HG03025 (cell line): ENCODE results near the gene COL4A1.
A peak's percentile ranks its signal among the peaks of the same experiment; 100 is the strongest.

ENCODE experiments used
- ATAC-seq: cut with Tn5 transposase; IDR thresholded peaks from one replicate; pipeline ENCODE4 v1.9.1; 2021; ENCODE audit warnings: mild to moderate bottlenecking, moderate library complexity; ENCODE audit not compliant: unreplicated experiment, low FRiP score

Gene COL4A1

GRCh38 chr13:110152351-110152750 lies 154.6 kb downstream of the COL4A1 start:
- no peak for ATAC-seq

GRCh38 chr13:110151462-110151861 lies 155.5 kb downstream of the COL4A1 start:
- ATAC-seq: no peak

GRCh38 chr13:110150384-110151101 lies 156.4 kb downstream of the COL4A1 start:
- ATAC-seq: no peak

GRCh38 chr13:110149036-110149435 lies 157.9 kb downstream of the COL4A1 start:
- ATAC-seq: no peak

- no peak for ATAC-seq
Measured at GRCh38 chr13:110140099-110140498, 166.9 kb downstream of the COL4A1 start.

GRCh38 chr13:110138700-110139036 lies 168.3 kb downstream of the COL4A1 start:
- no peak for ATAC-seq

- ATAC-seq: peak; percentile 39
Measured at GRCh38 chr13:110138010-110138699, 168.8 kb downstream of the COL4A1 start.

GRCh38 chr13:110137680-110138009 lies 169.3 kb downstream of the COL4A1 start:
- peak; percentile 81 for ATAC-seq

GRCh38 chr13:110136660-110137585 lies 170.0 kb downstream of the COL4A1 start:
- no peak for ATAC-seq

- ATAC-seq: no peak
Measured at GRCh38 chr13:110135977-110136597, 170.9 kb downstream of the COL4A1 start.

- ATAC-seq: no peak
Measured at GRCh38 chr13:110134801-110135200, 172.2 kb downstream of the COL4A1 start.

GRCh38 chr13:110133425-110134235 lies 173.3 kb downstream of the COL4A1 start:
- no peak for ATAC-seq

- no peak for ATAC-seq
Measured at GRCh38 chr13:110132225-110132982, 174.6 kb downstream of the COL4A1 start.

GRCh38 chr13:110131424-110131823 lies 175.5 kb downstream of the COL4A1 start:
- no peak for ATAC-seq

GRCh38 chr13:110130431-110130830 lies 176.5 kb downstream of the COL4A1 start:
- no peak for ATAC-seq

- ATAC-seq: no peak
Measured at GRCh38 chr13:110129539-110130186, 177.3 kb downstream of the COL4A1 start.

- no peak for ATAC-seq
Measured at GRCh38 chr13:110129076-110129475, 177.9 kb downstream of the COL4A1 start.

- no peak for ATAC-seq
Measured at GRCh38 chr13:110128546-110128945, 178.4 kb downstream of the COL4A1 start.

- no peak for ATAC-seq
Measured at GRCh38 chr13:110127986-110128511, 178.9 kb downstream of the COL4A1 start.
